Retinal pigment epithelial cell (primary cell): ENCODE data around the gene LPCAT1.

Source experiments
- DNase-seq: peaks from one replicate; pipeline ENCODE4 v3.0.0-alpha.2; 2010; ENCODE audit warnings: low read depth
- H3K4me3 ChIP-seq: 2 replicates; pipeline ENCODE4 v1.5.1; 2011; ENCODE audit warnings: mild to moderate bottlenecking, low read length, control low read depth, moderate library complexity
- TF ChIP-seq, protein P1 (sequence below): conservative IDR thresholded peaks from 2 replicates; pipeline ENCODE4 v1.5.1; 2011; ENCODE audit warnings: low read depth, low read length, control low read depth, inconsistent platforms

The LPCAT1 gene

DNA sequence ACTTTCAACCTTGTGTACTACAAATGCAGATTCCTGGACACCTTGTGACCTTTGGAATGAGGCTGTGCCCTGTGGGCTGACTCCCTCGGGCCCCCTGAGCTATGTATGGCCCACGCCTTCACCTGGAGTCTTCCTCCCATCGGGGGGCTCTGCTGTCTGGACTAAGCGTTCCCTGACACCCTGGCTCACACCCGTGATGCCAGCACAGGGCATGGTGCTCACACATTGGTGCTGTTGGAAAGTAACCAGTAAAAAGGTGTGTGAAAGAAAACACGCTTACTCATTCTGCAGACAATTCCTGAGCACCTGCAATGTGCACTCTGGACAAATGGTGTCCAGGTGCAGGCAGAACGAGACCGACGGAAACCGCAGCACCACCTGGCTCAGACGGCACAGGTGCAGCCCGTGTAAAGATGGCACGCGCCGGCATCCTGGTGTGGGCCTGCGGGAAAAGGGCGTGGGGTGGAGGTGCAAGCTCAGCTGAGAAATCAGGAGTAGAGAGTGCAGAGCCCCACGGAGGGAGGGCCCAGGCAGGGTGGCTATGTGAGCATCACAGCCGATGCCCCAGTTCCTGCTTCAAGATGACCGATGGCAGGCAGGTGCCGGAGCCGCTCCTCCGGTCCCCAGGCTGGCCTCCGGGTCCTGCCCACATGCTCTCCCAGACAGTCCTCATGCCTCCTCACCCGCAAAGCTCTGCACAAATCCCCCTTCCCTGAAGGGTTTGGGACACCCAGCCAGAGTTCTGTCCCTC, 11.0 kb downstream of the LPCAT1 start:
- TF ChIP-seq, protein P1, sequence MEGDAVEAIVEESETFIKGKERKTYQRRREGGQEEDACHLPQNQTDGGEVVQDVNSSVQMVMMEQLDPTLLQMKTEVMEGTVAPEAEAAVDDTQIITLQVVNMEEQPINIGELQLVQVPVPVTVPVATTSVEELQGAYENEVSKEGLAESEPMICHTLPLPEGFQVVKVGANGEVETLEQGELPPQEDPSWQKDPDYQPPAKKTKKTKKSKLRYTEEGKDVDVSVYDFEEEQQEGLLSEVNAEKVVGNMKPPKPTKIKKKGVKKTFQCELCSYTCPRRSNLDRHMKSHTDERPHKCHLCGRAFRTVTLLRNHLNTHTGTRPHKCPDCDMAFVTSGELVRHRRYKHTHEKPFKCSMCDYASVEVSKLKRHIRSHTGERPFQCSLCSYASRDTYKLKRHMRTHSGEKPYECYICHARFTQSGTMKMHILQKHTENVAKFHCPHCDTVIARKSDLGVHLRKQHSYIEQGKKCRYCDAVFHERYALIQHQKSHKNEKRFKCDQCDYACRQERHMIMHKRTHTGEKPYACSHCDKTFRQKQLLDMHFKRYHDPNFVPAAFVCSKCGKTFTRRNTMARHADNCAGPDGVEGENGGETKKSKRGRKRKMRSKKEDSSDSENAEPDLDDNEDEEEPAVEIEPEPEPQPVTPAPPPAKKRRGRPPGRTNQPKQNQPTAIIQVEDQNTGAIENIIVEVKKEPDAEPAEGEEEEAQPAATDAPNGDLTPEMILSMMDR = no peak
- H3K4me3 ChIP-seq = no peak overlapping the region
- DNase-seq = no peak

DNA sequence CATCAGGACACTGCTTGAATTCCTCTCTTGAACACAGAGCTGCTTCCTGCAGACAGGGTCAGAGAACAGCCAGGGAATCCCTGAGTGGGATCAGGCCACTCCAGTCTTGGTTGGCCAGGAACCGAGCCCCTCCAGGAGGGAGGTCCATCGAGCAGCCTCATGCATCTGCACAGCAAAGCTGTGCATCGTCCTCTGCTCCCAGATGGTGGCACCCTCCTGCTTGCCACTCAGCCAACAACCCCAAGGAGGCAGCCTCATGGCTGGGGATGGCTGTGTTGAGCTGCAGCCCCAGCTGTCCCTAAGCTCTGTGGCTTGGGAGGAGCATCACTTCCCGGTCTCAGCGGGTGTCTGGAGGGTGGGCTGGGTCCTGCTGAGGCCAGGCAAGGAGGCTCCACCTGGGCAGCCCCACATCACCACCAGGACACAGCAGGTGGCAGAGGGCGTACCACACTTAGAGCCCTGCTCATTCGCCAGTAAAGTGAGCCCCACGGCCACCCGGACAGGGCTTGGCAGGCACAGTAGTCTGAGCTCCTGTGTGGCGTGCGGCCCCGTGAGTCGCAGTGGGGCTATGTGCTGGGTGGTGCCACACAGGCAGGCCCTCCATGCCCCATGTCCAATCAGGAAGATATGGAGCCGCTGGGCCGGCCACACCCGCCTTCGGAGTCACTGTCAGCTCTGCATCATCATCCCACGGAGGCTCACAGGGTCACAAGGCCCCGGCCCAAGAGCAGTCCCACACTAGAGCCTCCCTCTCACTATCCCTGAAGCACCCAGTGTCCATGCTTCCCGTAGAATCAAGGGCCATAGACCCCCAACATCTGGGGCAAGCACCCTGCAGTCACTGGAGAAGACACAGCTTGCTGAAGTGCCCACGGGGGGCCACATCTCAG, 11.9 kb downstream of the LPCAT1 start:
- TF ChIP-seq, protein P1 = peak; percentile 51
- no peak for DNase-seq
- no peak overlapping the region for H3K4me3 ChIP-seq

DNA sequence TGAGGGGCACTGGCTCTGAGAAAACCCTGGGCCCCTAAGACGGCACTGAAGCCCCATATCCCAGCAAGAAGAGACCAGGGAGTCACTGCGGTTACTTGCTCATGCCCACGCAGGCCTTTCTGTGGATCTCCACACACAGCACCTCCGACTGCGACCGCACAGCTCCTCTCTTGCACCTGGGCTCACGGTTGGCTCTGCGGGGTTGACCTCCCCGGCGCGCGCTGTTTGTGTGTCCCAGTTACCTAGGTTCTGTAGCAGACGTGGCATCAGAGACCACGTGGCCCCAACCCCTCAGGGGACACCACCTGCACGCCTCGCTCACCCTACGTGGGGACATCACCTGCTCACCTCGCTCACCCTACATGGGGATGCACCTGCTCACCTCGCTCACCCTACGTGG, 12.7 kb downstream of the LPCAT1 start:
- TF ChIP-seq, protein P1 = no peak
- no peak for DNase-seq
- no peak overlapping the region for H3K4me3 ChIP-seq

DNA sequence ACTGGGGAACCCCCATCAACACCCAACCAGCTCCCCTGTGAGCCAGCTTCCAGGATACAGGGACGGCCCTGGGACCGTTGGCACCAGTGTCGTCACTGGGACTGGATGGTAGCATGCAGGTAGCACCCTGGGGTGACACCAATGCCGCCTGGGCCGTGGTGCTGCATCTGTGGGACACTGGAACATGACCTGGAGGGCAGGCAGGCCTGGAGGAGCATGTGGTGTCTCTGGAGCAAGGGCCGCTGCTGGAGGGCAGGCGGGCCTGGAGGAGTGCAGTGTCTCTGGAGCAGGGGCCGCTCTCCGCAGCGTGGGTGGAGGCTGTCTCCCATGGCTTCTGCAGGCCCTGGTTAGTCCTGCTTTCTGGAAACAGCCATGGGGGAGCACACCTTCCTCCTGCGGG, 13.1 kb downstream of the LPCAT1 start:
- TF ChIP-seq, protein P1 = no peak
- no peak for DNase-seq
- no peak overlapping the region for H3K4me3 ChIP-seq

DNA sequence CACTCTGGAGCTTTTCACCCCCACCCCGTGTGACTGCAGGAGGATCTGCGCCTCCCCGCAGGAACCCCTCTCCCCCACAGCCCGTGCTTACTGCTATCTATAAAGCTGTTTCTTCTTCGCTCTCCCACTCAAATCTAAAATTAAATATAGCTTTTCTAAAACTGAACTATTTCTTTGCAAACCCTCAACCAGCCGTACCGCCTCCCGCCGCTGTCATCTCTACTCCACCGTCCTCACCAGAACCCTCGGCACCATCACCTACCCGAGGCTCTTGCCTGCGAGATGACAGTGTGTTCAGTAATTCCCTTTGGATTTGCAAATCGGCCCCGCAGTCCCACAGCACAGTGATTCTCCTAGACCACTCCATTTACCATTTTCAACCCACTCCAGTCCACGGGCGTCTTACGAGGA, 13.6 kb downstream of the LPCAT1 start:
- DNase-seq = no peak
- TF ChIP-seq, protein P1 = no peak
- no peak overlapping the region for H3K4me3 ChIP-seq

DNA sequence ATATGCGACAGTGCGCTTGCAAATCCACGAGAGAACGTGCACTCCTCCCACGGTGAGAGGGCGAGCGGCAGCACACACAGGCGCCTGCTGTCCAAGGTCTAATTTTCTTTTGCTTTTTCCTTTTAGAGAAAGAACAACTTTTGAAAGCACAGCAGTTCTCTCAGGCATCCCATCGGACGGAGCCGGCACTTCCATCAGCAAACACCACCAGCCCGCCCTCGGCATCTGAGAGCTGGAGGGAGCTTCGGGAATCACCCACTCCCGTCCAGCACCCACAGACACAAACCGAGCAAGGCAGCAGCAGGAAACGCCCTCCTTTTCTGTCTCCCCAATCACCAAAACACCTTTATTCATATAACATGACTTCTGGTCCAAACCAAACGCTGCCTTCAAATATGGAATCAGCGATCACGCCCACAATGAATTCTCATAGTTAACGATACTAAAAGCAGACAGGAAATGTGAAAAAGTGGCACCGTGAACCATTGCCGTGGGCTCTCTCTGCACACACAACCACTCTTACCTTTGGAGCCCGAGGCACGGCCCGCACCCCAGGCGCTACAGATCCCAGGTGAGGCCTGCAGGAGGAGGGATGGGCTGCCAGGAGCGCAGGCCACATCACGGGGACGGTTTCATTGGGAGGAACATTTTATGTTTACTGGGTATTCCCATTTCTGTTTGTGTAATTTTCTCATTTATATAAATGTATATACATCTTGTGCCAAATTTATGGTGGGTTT, 14.2 kb downstream of the LPCAT1 start:
- no peak for DNase-seq
- TF ChIP-seq, protein P1 = no peak
- no peak overlapping the region for H3K4me3 ChIP-seq
